GM19328 (cell line): Measurements from ENCODE around the gene SLC8A1.

Experiments
- ATAC-seq: cut with Tn5 transposase; IDR thresholded peaks from one replicate; pipeline ENCODE4 v1.9.1; 2021; ENCODE audit warnings: mild to moderate bottlenecking, moderate library complexity; ENCODE audit not compliant: unreplicated experiment

Gene SLC8A1

DNA sequence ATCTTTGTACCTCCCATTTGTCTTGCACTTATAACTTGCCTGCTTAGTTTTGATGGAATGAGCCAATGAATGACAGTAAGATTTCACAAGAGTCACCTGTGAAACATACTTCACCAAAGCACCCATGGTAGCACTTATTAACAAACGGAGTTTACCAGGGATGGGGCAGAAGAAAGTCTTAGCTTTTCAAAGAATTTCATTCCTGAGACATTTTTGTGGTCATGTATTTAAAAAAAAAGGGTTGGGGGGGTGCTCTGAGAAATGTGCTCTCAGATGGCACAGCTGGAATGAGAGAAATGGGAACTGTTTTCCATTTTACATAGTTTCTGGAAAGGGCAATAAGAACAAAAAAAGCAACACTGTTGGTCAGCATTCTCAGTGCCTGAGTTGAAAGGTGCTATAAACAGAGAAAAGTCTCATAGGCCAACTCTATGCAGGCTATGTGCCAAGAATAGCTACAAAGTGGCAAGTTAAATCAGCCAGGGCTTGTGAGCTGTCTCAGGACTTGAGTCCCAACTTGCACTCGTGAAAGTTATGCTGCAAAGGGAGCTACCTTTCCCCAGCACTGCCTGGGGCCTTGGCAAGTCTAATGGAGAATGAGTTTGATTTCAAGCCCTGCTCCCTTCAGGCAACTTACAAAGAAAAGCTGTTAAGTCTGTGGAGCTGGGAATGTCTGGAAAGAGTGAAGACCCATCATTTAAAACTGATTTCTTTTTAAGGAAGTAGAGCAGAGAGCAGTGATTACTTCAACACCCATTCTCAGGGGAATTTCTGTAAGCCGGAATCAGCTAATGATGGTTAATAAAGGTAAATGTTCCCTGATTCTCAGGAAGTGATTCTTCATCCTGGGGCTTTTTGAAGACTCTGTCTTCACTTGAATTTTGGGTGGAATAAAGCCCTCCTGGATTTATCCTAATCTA, 170.6 kb downstream of the SLC8A1 start:
- peak; percentile 45 for ATAC-seq

- ATAC-seq, result no peak
Observed at GRCh38 chr2:40279482-40279881, 172.4 kb downstream of the SLC8A1 start.

DNA sequence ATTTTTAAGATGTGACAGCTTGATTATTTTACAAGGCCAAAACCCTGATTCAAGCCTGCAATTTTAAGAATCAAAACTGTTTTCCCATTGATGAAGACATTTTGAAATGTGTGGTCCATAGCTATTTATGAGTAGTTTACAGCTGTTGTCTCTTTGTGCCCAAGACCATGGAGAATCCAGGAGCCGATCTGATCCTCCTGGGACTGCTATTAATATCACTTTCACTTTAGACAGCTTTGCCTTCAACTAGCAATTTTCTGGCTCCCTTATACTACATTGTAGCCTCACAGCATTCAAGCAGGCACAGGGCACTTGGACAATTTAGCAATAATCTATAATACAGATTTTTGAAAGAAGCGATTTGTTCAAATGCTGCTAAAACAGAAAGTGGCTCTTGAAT, 172.9 kb downstream of the SLC8A1 start:
- no peak for ATAC-seq

DNA sequence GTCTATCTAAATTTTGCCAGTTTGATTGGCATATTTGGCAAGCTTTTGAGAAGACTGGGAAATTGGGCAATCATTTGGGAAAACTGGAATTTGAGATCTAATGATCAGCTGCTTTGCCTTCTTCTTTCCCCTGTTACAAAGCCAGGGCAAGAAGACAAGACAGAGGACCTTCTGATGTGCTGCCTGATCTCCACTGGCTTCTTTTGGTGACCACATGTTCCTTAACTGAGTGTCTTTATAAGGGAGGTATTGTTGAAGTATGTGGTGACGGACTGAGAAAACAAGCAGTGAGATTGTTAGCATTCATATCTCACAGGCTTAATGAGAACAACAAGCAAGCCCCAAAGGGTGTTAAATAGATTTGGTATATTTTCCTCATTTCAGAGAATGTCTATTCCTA, 175.8 kb downstream of the SLC8A1 start:
- ATAC-seq, result no peak

DNA sequence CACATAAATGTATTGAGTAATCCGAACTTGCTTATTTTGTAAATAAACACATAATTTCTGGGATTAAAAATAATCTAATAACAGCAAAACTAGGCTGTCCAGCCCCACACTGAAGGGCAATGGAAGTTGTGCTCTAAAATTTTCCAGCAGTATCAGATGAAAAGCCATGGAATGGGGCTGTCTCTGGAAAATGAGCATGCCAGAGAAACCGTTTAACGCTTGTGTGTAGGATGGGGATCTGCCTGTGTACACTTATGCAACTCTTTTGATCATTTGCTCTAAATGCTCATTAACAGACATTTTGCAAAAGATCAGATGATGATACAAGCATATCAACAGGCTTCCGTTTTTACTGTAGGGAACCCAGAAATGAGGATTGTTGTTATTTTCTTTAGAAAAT, 177.6 kb downstream of the SLC8A1 start:
- ATAC-seq, result no peak

- no peak for ATAC-seq
Observed at GRCh38 chr2:40273734-40274182, 178.1 kb downstream of the SLC8A1 start.

DNA sequence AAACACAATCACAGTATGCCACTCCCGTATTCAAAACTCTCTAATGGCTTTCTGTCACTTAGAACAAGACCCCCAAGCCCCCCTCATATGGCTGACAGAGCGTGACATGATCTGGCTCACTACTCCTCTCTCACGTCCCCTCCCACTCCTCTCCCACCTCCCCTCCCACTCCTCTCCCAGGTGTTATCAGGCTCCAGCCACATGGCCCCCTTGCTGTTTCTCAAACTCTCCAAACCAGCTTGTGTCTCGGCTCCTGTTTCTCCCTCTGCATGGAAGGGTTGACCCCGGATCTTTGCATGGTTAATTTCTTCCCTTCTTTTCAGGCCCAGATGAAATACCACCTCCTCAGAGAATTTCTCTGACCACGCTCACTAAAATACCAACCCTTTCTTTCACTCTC, 180.8 kb downstream of the SLC8A1 start:
- ATAC-seq, result no peak

- no peak for ATAC-seq
Observed at GRCh38 chr2:40270372-40270771, 181.5 kb downstream of the SLC8A1 start.

DNA sequence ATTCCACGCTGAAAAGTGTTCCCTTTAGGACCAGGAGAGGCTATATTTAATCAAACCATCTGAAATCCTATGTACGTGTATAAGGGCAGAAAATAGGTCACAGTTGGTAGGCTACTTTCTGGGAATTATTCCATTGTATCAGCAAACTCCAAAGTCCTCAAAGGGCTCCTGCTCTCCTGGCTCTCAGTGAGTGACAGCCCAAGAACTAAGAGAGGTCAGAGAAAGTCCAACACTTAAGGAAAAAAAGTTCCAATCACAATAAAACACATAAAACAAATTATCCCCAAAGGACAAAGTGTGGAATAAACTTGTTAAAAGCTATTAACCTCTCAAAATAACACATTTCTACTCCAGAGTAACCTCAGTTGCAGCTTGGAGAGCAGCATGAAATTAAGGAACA, 183.3 kb downstream of the SLC8A1 start:
- no peak for ATAC-seq

- ATAC-seq, result no peak
Observed at GRCh38 chr2:40266201-40266600, 185.7 kb downstream of the SLC8A1 start.

GRCh38 chr2:40265602-40266001, 186.3 kb downstream of the SLC8A1 start:
- no peak for ATAC-seq

- no peak for ATAC-seq
Observed at GRCh38 chr2:40261042-40261441, 190.8 kb downstream of the SLC8A1 start.

DNA sequence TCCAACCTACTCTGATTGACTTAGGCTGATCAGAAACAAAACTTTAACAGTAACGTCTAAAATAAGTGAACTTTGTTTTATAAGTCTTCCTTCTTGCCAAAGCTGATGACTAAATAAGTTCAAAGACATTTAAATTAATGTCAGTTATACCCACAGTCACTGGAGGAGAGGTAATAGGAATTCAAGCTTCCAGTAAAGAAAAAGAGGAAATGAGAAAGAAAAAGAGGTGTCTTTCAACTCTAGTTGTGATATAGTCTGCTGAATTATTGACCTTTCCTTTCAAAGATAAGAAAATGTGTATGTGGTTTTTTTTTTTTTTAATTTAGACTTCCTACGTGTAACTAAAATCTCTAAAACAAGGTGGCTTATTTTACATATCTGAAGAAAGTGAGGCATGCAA, 191.5 kb downstream of the SLC8A1 start:
- no peak for ATAC-seq

DNA sequence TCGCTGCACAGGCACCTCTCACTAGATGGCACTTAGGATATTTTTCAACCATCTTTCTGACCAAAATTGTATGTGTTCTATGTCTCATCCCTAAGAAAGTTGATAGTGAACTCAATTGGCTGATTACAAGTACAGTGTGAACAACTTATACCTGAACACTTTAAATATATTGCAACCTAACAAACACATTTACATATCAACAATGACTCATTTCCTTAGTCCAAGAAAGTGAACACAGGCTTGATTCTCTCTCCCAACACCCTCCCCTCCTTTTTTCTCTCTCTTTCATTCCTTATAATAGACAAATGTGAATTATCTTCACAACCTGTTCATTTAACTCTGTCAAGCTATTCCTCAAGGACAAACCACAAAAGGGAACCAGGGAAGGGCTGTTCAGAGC, 192.0 kb downstream of the SLC8A1 start:
- no peak for ATAC-seq

- no peak for ATAC-seq
Observed at GRCh38 chr2:40258135-40258457, 193.8 kb downstream of the SLC8A1 start.

- ATAC-seq, result no peak
Observed at GRCh38 chr2:40257340-40258134, 194.4 kb downstream of the SLC8A1 start.

DNA sequence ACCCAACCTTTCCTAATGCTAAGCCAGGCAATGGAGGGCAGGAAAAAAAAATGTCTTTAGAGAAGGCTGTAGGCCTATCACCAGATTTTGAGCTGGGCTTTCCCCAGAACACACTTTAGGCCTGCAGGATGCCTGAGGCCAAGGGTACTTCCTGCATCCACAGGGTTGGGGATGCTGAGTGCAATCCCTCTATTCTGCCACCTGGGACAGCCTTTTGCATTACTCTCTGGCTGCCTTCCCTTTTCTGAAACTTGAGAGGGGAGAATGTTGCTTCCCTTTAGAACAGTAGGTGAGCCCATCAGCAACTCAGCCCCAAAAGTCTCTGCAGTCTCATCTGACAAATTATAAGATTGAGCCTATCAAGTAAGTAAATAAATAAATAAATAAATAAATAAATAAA, 195.2 kb downstream of the SLC8A1 start:
- ATAC-seq, result no peak

- ATAC-seq, result no peak
Observed at GRCh38 chr2:40256008-40256407, 195.9 kb downstream of the SLC8A1 start.

DNA sequence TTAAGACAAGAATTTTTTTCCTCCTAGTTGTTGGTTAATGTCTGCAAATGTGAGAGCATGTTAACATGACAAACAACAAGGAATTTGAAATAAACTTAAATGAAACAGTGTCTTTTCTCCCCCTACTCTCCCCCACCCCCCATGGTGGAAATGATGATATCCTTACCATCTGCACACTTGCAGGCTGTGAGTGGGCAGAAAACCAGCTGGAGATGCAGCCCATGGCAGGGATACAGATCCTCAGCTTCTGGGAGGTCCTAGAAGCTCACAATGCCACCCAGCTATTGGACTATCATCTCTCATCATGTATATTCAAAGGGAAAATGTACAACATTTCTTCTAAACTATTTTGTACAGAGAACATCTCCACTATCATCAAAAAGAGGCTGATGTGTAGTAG, 196.8 kb downstream of the SLC8A1 start:
- no peak for ATAC-seq

DNA sequence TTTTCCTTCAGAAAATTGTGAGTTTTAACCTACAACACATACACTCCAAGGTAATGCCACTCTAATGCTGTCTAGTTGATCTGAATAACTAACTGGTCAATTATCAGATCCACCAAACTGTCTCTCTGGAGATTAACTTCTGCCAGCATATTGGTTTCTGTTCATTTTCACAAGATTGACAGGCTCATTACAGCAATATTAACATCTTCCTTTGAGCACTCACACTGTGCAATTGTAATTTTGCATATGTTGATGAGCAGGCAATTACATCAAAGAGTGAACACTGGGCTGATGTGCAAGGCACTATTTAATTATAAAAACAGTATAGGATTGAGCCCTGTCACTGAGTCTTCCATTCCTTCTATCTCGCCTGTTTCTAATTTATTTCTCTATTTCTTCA, 197.3 kb downstream of the SLC8A1 start:
- ATAC-seq, result no peak

- ATAC-seq, result no peak
Observed at GRCh38 chr2:40251137-40251536, 200.8 kb downstream of the SLC8A1 start.

- no peak for ATAC-seq
Observed at GRCh38 chr2:40249577-40249976, 202.3 kb downstream of the SLC8A1 start.
